HG03175 (cell line): Measurements from ENCODE around the gene SH2D4B.

ENCODE experiments used
- ATAC-seq: cut with Tn5 transposase; IDR thresholded peaks from one replicate; pipeline ENCODE4 v1.9.1; 2021; ENCODE audit warnings: mild to moderate bottlenecking, moderate library complexity; ENCODE audit not compliant: unreplicated experiment

SH2D4B gene

DNA sequence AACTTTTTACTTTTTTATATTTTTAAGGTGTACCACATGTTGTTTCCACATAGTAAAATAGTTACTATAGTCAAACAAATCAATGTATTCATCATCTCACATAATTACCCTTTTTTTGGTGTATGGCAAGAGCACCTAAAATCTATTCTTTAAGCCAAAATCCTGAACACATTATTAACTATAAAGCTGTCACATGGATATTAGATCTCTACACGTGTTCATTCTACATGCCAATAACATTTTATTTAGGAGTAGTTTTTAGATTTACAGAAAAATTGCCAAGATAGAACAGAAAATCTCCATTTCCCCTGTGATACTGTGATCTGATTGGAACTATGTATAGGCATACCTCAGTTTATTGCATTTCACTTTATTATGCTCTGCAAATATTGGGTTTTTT is 137.1 kb downstream of the SH2D4B start:
- ATAC-seq = no peak

DNA sequence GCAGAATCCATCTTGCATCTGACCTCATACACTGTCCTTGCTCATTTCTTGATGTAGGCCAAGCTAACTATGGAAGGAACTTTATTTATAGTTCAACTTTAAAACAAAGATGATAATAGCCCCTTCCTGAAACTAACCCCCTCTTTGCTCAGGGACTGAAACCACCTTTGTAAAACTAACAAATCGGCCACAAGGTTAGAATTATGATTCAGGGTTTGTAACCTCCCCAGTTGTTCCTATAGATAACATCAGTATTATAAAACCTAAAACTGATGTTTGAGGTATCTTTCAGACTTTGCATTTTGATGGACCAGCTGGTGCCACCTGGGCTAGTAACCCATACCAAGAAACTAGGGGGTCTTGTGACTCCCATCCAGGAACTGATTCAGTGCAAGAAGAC is 143.4 kb downstream of the SH2D4B start:
- no peak for ATAC-seq

DNA sequence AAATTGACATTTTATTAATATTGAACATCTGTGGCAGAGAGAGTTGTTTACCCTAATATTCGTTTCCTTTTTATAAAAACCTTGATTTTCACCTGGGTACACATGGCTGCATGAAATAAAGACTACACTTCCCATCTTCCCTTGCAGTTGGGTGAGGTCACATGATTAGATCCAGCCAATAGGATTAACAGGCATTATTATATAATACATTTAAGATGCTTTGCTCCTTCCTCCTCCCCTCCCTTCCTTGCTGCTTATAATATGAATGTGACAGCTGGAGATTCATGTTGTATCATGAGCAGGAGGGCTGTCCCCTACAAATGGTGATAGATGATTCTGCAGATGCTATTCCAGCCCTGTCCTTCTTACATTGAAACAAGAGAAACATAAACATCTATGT is 146.6 kb downstream of the SH2D4B start:
- ATAC-seq = peak; percentile 77

DNA sequence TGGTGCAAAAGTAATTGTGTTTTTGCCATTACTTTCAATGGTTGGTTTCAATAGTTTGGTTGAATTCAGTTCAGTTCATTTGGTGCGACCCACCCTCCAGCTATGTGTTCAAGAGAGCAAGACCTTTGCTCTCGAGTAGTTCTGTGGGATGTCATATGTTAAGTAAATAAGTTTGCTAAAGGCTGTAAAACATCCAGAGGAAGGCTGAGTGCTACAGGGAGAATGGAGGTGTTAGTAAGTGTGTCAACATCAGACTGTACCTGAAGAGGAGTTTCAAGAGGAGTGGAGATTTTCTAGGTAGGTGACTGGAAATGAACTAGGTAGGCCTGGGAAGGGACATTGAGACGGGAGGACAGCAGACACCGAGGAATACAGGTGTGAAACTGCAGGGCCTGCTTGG is 147.7 kb downstream of the SH2D4B start:
- ATAC-seq = no peak

DNA sequence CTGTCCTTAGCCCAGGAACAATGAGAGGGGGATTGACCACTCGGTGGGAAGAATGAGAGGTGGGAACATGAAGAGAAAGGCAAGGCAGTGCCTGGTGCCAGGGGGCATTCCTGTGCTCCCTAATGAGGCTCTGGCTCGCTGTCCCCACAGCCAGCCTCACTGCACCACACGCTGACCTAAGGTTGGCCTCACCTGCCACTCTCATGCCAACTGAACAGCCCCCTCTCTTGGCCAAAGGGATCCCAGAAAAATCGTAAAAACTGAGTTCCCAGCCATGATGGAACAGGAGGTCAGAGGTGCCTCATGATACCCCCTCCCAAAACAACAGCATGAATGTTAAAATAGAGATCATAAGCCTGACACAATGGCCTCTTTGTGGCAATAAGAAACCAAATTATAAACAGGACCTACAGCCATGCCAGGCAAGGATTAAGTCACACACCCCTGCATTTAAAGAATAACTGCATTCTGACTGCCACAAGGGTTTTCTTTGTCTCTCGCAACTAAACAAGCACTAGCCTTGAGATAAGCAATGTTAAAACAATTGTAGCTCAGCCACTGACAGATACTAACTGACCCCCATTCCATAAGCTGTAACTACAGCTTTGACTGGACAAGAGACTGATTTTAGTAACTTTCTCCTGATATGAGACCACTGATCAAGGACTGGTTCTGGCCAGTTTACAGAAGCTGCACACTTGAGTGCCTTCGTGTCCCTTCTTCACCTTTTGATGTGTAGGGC is 149.2 kb downstream of the SH2D4B start:
- ATAC-seq = no peak

DNA sequence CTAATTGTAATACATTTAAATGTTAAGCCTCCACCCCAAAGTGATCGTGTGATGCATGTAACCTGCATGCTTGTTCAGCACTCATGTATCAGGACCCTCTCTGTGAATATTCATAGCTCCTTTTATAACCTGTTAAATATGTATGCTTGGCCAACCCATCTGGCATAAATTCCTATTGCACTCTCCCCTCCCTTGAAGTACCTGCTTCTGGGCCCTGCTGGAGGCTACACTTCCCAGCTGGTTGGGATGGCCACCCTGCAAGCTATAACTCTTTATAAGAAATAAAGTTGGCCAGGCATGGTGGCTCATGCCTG is 149.7 kb downstream of the SH2D4B start:
- ATAC-seq = no peak

DNA sequence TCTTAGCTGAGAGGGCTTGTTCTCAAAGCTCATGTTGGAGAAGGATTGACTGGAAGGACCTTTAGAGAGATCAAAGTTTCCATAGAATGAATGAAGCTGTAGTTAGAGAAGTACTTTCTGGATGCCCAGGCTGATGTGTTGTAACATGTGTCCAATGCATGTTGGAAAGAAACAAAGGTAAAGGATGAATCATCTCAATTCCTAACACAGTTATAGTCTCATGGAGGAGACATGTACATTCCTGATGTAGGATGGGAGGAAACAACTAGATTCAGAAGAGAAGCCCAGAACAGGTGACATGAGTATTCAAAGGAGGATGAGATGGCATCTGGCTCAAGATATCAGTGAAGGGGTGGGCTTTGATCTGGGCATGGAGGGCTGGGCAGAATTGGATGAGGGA is 152.7 kb downstream of the SH2D4B start:
- ATAC-seq = no peak

DNA sequence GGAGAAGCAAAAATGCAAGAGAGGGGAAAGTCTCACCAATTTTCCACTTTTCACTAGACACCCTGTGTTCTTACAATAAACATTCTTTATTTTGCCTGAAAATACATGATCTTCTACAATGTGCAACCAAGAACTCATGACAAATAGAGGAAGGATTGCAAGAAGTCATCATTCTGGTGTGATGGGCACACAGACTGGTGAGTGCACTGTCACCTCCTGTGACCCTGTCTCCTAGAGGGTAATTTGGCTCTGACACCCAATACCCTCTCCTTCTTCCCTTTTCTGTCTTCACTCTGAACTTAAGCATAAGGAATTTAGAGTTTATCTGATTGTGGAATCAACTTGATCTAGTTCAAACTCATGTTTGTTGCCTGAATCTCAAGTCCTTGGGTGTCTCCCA is 153.7 kb downstream of the SH2D4B start:
- ATAC-seq = no peak

DNA sequence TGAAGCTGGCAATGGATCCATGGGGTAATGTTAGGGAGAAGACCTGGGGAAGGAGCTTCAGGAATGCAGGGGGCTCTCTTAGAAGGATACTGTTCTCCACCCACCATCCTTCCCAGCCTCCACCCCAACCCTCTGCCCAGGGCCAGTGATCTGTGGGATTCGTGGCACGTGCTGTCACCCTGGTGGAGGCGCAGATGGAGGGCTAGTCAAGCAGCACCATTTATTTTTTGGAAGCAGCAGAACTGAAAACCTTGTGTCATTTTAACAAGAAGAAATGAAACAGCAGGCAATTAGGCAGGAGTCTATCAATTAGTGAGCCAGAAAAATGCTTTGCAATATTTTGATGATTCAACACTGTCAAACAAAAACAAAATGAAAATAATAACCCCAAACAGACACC is 155.9 kb downstream of the SH2D4B start:
- ATAC-seq = no peak

DNA sequence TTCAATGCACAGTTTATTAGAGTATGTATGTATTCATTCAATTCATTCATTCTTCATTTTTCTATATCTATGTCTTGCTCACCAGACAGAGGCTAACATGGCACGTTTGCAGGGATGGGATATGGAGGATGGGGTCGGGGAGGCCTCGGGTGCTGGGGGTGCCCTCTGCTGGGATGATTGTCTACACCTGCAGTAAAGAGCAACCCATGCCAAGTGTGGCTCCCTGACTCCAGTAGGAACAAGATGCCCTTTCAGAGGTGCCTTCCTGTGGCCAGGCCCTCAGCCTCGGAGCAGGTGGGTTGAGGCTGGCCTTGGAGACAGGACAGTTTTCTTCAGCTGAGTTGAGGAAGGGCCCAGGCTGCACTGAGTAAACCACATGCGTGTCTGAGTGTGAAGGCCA is 157.2 kb downstream of the SH2D4B start:
- no peak for ATAC-seq
